ENCODE data around the gene KIF26A.

DNA sequence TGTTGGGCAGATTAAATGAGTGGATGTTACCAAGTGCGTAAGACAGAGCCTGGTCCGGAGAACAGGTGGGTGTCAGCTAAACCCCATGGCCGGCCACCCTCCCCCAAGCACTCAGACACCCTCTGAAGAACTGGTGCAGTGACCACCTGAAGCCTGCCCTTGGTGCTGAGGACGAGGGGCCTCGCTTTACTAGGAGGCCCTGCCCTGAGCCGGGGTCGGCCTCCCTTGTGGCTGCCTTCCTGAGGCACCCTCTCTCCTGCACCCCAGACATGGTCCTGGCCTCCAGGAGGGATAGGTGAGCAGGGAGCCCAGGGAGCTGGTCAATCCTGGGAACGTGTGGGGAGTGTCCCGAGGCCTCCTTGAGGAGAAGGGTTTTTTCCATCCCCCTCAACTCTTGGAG is 4.9 kb upstream of the KIF26A start:
- TF ChIP-seq, protein P1, sequence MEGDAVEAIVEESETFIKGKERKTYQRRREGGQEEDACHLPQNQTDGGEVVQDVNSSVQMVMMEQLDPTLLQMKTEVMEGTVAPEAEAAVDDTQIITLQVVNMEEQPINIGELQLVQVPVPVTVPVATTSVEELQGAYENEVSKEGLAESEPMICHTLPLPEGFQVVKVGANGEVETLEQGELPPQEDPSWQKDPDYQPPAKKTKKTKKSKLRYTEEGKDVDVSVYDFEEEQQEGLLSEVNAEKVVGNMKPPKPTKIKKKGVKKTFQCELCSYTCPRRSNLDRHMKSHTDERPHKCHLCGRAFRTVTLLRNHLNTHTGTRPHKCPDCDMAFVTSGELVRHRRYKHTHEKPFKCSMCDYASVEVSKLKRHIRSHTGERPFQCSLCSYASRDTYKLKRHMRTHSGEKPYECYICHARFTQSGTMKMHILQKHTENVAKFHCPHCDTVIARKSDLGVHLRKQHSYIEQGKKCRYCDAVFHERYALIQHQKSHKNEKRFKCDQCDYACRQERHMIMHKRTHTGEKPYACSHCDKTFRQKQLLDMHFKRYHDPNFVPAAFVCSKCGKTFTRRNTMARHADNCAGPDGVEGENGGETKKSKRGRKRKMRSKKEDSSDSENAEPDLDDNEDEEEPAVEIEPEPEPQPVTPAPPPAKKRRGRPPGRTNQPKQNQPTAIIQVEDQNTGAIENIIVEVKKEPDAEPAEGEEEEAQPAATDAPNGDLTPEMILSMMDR (IDR thresholded peaks at IDR 0.05): no peak
- TF ChIP-seq POLR2AphosphoS5 (IDR thresholded peaks at IDR 0.05) (no peak), POLR2A (IDR thresholded peaks at IDR 0.05) (no peak)

All from prostate gland (tissue), 2 donors.